Right forelimb (tissue), 1 donor: Measurements from ENCODE around the gene NCK2.
"Not testable (repeated sequence)": the region's sequence is repeated elsewhere in the genome, so short reads cannot be mapped to it uniquely, and the experiment has no call there.

Experiments used
- DNase-seq: peaks from one replicate; pipeline ENCODE4 v3.0.0-alpha.2; 2018

NCK2 gene

GRCh38 chr2:105756865-105757264 lies 12.2 kb downstream of the NCK2 start:
- DNase-seq, result not testable (repeated sequence)

GRCh38 chr2:105757433-105757832 lies 12.7 kb downstream of the NCK2 start:
- DNase-seq, result peak; percentile 17

GRCh38 chr2:105760191-105760590 lies 15.5 kb downstream of the NCK2 start:
- DNase-seq, result no peak

GRCh38 chr2:105760639-105761337 lies 16.1 kb downstream of the NCK2 start:
- DNase-seq, result peak; percentile 32

GRCh38 chr2:105761931-105762515 lies 17.3 kb downstream of the NCK2 start:
- DNase-seq, result peak; percentile 42

GRCh38 chr2:105763076-105763475 lies 18.4 kb downstream of the NCK2 start:
- DNase-seq, result peak; percentile 15

- DNase-seq, result peak; percentile 34
These were observed 19.3 kb downstream of the NCK2 start for GRCh38 chr2:105764059-105764458.

- peak; percentile 2 for DNase-seq
These were observed 20.9 kb downstream of the NCK2 start for GRCh38 chr2:105765415-105766299.

- peak; percentile 27 for DNase-seq
These were observed 21.7 kb downstream of the NCK2 start for GRCh38 chr2:105766300-105766866.

- peak; percentile 7 for DNase-seq
These were observed 23.5 kb downstream of the NCK2 start for GRCh38 chr2:105768176-105768575.

- peak; percentile 23 for DNase-seq
These were observed 24.3 kb downstream of the NCK2 start for GRCh38 chr2:105768961-105769452.

- DNase-seq, result peak; percentile 39
These were observed 24.8 kb downstream of the NCK2 start for GRCh38 chr2:105769504-105769903.

GRCh38 chr2:105770149-105770548 lies 25.4 kb downstream of the NCK2 start:
- no peak for DNase-seq

GRCh38 chr2:105771291-105771690 lies 26.6 kb downstream of the NCK2 start:
- not testable (repeated sequence) for DNase-seq

GRCh38 chr2:105771836-105772235 lies 27.1 kb downstream of the NCK2 start:
- peak; percentile 60 for DNase-seq

- peak; percentile 26 for DNase-seq
These were observed 27.6 kb downstream of the NCK2 start for GRCh38 chr2:105772362-105772761.

GRCh38 chr2:105773568-105773967 lies 28.9 kb downstream of the NCK2 start:
- DNase-seq, result no peak

- no peak for DNase-seq
These were observed 30.1 kb downstream of the NCK2 start for GRCh38 chr2:105774781-105775337.

- peak; percentile 27 for DNase-seq
These were observed 31.3 kb downstream of the NCK2 start for GRCh38 chr2:105775809-105776559.

- DNase-seq, result peak; percentile 24
These were observed 31.8 kb downstream of the NCK2 start for GRCh38 chr2:105776560-105776928.

GRCh38 chr2:105777031-105777482 lies 32.3 kb downstream of the NCK2 start:
- DNase-seq, result peak; percentile 37

GRCh38 chr2:105777506-105778055 lies 32.9 kb downstream of the NCK2 start:
- DNase-seq, result peak; percentile 20
